Measurements from ENCODE around the gene TNS2.

TNS2 gene

GRCh38 chr12:53056901-53057300, 7.0 kb downstream of the TNS2 start:
- Histone ChIP-seq H3K27ac (ENCODE audit: low read depth in 2 of 2, low read length in 2 of 2) (no peak overlapping the region), H3K4me1 (ENCODE audit: control insufficient read depth in 2 of 2, insufficient read depth in 2 of 2, low read length in 2 of 2) (peaks cover 33 to 35% of the 10 kb centered on the region in 2 donors), H3K4me3 (ENCODE audit: low read length in 2 of 2) (no peak overlapping the region), H3K27me3 (ENCODE audit: control insufficient read depth in 2 of 2, insufficient read depth in 2 of 2, low read length in 2 of 2) (no peaks in the 10 kb centered on the region), H3K36me3 (ENCODE audit: control insufficient read depth in 2 of 2, insufficient read depth in 2 of 2, low read length in 2 of 2) (peaks cover 0 to 2% of the 10 kb centered on the region in 2 donors), H3K9me3 (ENCODE audit: control insufficient read depth in 2 of 2, low read length in 2 of 2) (no peaks in the 10 kb centered on the region), H3K9ac (ENCODE audit: low read depth in 1 of 2, low read length in 2 of 2) (no peak overlapping the region)

GRCh38 chr12:53057816-53058500, 8.1 kb downstream of the TNS2 start:
- no peak overlapping the region for H3K4me3 ChIP-seq (ENCODE audit: low read length in 2 of 2)
- H3K36me3 ChIP-seq (ENCODE audit: control insufficient read depth in 2 of 2, insufficient read depth in 2 of 2, low read length in 2 of 2) = peaks cover 2 to 7% of the 10 kb centered on the region in 2 donors
- H3K27me3 ChIP-seq (ENCODE audit: control insufficient read depth in 2 of 2, insufficient read depth in 2 of 2, low read length in 2 of 2) = no peaks in the 10 kb centered on the region
- H3K9me3 ChIP-seq (ENCODE audit: control insufficient read depth in 2 of 2, low read length in 2 of 2) = no peaks in the 10 kb centered on the region
- no peak overlapping the region for H3K27ac ChIP-seq (ENCODE audit: low read depth in 2 of 2, low read length in 2 of 2)
- peaks cover 26 to 27% of the 10 kb centered on the region in 2 donors for H3K4me1 ChIP-seq (ENCODE audit: control insufficient read depth in 2 of 2, insufficient read depth in 2 of 2, low read length in 2 of 2)
- no peak overlapping the region for H3K9ac ChIP-seq (ENCODE audit: low read depth in 1 of 2, low read length in 2 of 2)

DNA sequence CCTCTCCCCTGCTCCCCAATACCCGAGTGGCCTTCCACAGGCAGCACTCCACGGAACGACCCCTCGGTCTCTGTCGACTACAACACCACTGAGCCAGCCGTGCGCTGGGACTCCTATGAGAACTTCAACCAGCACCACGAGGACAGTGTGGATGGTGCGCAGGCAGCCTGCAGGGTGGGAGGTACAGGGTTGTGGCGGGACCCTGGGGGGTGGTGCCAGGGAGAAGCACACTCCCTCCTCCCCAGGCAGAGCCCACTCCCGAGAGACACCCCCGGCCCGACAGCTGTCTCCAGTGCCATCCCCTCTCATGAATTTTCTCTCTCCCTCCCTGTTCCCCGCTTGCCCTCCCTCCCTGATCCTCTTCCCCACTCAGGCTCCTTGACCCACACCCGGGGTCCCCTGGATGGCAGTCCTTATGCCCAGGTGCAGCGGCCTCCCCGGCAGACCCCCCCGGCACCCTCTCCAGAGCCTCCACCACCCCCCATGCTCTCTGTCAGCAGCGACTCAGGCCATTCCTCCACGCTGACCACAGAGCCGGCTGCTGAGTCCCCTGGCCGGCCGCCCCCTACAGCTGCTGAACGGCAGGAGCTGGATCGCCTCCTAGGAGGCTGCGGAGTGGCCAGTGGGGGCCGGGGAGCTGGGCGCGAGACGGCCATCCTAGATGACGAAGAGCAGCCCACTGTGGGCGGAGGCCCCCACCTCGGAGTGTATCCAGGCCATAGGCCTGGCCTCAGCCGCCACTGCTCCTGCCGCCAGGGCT, 9.0 kb downstream of the TNS2 start:
- no peaks in the 10 kb centered on the region for H3K27me3 ChIP-seq (ENCODE audit: control insufficient read depth in 2 of 2, insufficient read depth in 2 of 2, low read length in 2 of 2)
- no peak overlapping the region for H3K9ac ChIP-seq (ENCODE audit: low read depth in 1 of 2, low read length in 2 of 2)
- no peak overlapping the region for H3K4me3 ChIP-seq (ENCODE audit: low read length in 2 of 2)
- H3K4me1 ChIP-seq (ENCODE audit: control insufficient read depth in 2 of 2, insufficient read depth in 2 of 2, low read length in 2 of 2) = peaks cover 18% of the 10 kb centered on the region in 2 donors
- H3K9me3 ChIP-seq (ENCODE audit: control insufficient read depth in 2 of 2, low read length in 2 of 2) = no peaks in the 10 kb centered on the region
- H3K36me3 ChIP-seq (ENCODE audit: control insufficient read depth in 2 of 2, insufficient read depth in 2 of 2, low read length in 2 of 2) = peaks cover 3 to 13% of the 10 kb centered on the region in 2 donors
- no peak overlapping the region for H3K27ac ChIP-seq (ENCODE audit: low read depth in 2 of 2, low read length in 2 of 2)

DNA sequence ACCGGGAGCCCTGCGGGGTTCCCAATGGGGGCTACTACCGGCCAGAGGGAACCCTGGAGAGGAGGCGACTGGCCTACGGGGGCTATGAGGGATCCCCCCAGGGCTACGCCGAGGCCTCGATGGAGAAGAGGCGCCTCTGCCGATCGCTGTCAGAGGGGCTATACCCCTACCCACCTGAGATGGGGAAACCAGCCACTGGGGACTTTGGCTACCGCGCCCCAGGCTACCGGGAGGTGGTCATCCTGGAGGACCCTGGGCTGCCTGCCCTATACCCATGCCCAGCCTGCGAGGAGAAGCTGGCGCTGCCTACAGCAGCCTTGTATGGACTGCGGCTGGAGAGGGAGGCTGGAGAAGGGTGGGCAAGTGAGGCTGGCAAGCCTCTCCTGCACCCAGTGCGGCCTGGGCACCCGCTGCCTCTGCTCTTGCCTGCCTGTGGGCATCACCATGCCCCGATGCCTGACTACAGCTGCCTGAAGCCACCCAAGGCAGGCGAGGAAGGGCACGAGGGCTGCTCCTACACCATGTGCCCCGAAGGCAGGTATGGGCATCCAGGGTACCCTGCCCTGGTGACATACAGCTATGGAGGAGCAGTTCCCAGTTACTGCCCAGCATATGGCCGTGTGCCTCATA, 9.7 kb downstream of the TNS2 start:
- H3K27me3 ChIP-seq (ENCODE audit: control insufficient read depth in 2 of 2, insufficient read depth in 2 of 2, low read length in 2 of 2) = no peaks in the 10 kb centered on the region
- peaks cover 14 to 15% of the 10 kb centered on the region in 2 donors for H3K4me1 ChIP-seq (ENCODE audit: control insufficient read depth in 2 of 2, insufficient read depth in 2 of 2, low read length in 2 of 2)
- no peak overlapping the region for H3K4me3 ChIP-seq (ENCODE audit: low read length in 2 of 2)
- H3K9me3 ChIP-seq (ENCODE audit: control insufficient read depth in 2 of 2, low read length in 2 of 2) = no peaks in the 10 kb centered on the region
- H3K27ac ChIP-seq (ENCODE audit: low read depth in 2 of 2, low read length in 2 of 2) = no peak overlapping the region
- H3K36me3 ChIP-seq (ENCODE audit: control insufficient read depth in 2 of 2, insufficient read depth in 2 of 2, low read length in 2 of 2) = peaks cover 5 to 17% of the 10 kb centered on the region in 2 donors
- H3K9ac ChIP-seq (ENCODE audit: low read depth in 1 of 2, low read length in 2 of 2) = no peak overlapping the region

DNA sequence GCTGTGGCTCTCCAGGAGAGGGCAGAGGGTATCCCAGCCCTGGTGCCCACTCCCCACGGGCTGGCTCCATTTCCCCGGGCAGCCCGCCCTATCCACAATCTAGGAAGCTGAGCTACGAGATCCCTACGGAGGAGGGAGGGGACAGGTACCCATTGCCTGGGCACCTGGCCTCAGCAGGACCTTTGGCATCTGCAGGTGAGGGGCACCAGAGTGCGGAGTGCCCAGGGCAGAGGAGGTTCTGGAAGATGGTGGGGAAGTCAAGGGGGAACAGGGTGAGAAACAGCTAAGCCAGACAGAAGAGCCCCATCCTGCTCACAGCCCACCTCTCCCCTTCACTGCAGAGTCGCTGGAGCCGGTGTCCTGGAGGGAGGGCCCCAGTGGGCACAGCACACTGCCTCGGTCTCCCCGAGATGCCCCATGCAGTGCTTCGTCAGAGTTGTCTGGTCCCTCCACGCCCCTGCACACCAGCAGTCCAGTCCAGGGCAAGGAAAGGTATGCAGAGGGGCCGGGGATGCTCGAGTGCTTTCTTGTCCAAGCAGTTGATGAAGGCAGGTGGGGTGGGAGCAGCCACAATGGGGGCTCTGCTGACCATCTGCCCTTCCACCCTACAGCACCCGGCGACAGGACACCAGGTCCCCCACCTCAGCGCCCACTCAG, 10.3 kb downstream of the TNS2 start:
- H3K4me1 ChIP-seq (ENCODE audit: control insufficient read depth in 2 of 2, insufficient read depth in 2 of 2, low read length in 2 of 2) = peaks cover 14 to 15% of the 10 kb centered on the region in 2 donors
- no peaks in the 10 kb centered on the region for H3K9me3 ChIP-seq (ENCODE audit: control insufficient read depth in 2 of 2, low read length in 2 of 2)
- H3K27ac ChIP-seq (ENCODE audit: low read depth in 2 of 2, low read length in 2 of 2) = no peak overlapping the region
- H3K27me3 ChIP-seq (ENCODE audit: control insufficient read depth in 2 of 2, insufficient read depth in 2 of 2, low read length in 2 of 2) = no peaks in the 10 kb centered on the region
- peaks cover 5 to 24% of the 10 kb centered on the region in 2 donors for H3K36me3 ChIP-seq (ENCODE audit: control insufficient read depth in 2 of 2, insufficient read depth in 2 of 2, low read length in 2 of 2)
- H3K9ac ChIP-seq (ENCODE audit: low read depth in 1 of 2, low read length in 2 of 2) = no peak overlapping the region
- H3K4me3 ChIP-seq (ENCODE audit: low read length in 2 of 2) = no peak overlapping the region

- Histone ChIP-seq H3K4me1 (ENCODE audit: control insufficient read depth in 2 of 2, insufficient read depth in 2 of 2, low read length in 2 of 2) (peaks cover 14 to 15% of the 10 kb centered on the region in 2 donors), H3K27me3 (ENCODE audit: control insufficient read depth in 2 of 2, insufficient read depth in 2 of 2, low read length in 2 of 2) (no peaks in the 10 kb centered on the region), H3K36me3 (ENCODE audit: control insufficient read depth in 2 of 2, insufficient read depth in 2 of 2, low read length in 2 of 2) (peaks cover 5 to 30% of the 10 kb centered on the region in 2 donors), H3K4me3 (ENCODE audit: low read length in 2 of 2) (no peak overlapping the region), H3K9ac (ENCODE audit: low read depth in 1 of 2, low read length in 2 of 2) (no peak overlapping the region), H3K27ac (ENCODE audit: low read depth in 2 of 2, low read length in 2 of 2) (no peak overlapping the region), H3K9me3 (ENCODE audit: control insufficient read depth in 2 of 2, low read length in 2 of 2) (no peaks in the 10 kb centered on the region)
Measured at GRCh38 chr12:53060721-53061276, 10.9 kb downstream of the TNS2 start.

DNA sequence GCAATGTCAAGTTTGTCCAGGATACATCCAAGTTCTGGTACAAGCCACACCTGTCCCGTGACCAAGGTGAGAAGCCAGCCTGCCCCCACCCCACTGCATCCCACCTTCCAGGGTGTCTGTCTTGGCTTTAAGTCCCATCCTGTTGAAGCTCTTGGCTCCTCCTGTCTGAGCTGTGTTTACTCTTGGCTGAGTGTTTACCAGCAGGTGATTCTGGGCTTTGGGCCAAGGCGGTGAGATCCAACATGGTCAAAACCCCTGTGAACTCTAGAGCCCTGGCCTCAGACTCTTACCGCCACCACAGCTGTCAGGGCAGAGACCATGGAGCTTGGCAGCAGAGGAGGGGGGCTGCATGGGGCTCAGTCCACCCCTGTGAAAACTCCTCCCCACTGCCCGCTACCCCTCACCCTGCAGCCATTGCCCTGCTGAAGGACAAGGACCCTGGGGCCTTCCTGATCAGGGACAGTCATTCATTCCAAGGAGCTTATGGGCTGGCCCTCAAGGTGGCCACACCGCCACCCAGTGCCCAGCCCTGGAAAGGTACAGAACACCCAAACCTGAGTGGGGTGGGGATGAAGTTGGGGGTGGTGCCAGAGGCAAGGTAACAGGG, 11.6 kb downstream of the TNS2 start:
- Histone ChIP-seq H3K4me1 (ENCODE audit: control insufficient read depth in 2 of 2, insufficient read depth in 2 of 2, low read length in 2 of 2) (peaks cover 14 to 15% of the 10 kb centered on the region in 2 donors), H3K27ac (ENCODE audit: low read depth in 2 of 2, low read length in 2 of 2) (no peak overlapping the region), H3K9ac (ENCODE audit: low read depth in 1 of 2, low read length in 2 of 2) (peak overlapping the region in 1 of 2 donors; percentile 17), H3K4me3 (ENCODE audit: low read length in 2 of 2) (no peak overlapping the region), H3K27me3 (ENCODE audit: control insufficient read depth in 2 of 2, insufficient read depth in 2 of 2, low read length in 2 of 2) (no peaks in the 10 kb centered on the region), H3K36me3 (ENCODE audit: control insufficient read depth in 2 of 2, insufficient read depth in 2 of 2, low read length in 2 of 2) (peaks cover 5 to 32% of the 10 kb centered on the region in 2 donors), H3K9me3 (ENCODE audit: control insufficient read depth in 2 of 2, low read length in 2 of 2) (no peaks in the 10 kb centered on the region)

DNA sequence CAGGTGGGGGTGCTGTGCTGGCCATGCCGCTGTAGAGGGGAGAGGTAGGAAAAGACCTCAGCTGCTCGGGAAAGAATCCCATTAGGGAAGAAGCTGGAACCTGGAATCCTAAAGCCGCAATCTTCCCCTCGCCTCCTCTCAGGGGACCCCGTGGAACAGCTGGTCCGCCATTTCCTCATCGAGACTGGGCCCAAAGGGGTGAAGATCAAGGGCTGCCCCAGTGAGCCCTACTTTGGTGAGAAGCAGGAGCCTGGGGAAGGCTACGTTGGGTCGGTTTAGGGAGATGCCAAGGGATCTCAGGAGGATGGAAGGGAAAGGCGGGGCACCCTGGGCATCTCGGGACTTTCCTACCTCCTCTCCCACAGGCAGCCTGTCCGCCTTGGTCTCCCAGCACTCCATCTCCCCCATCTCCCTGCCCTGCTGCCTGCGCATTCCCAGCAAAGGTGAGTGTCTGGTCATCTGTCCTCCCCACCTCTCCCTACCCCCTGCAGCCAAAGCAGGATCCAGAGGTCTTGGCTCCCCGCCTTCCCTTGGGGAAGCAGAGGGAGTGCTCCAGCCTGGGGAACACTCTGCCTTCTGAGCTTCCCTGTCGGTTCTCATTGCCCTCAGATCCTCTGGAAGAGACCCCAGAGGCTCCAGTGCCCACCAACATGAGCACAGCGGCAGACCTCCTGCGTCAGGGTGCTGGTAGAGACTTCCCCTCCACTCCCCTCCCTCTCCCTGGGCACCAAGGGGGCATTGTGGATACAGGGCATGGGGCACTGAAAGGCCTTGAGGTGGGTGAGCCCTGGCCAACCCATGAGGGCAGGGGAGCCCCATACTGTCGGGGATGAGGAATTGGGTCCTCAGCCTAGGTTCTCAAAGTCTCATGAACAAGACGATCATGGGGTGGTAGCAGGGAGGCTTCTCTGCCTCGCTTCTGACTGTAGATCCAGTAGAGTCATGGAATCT, 12.4 kb downstream of the TNS2 start:
- H3K9me3 ChIP-seq (ENCODE audit: control insufficient read depth in 2 of 2, low read length in 2 of 2) = no peaks in the 10 kb centered on the region
- peaks cover 14 to 15% of the 10 kb centered on the region in 2 donors for H3K4me1 ChIP-seq (ENCODE audit: control insufficient read depth in 2 of 2, insufficient read depth in 2 of 2, low read length in 2 of 2)
- H3K27me3 ChIP-seq (ENCODE audit: control insufficient read depth in 2 of 2, insufficient read depth in 2 of 2, low read length in 2 of 2) = no peaks in the 10 kb centered on the region
- peaks cover 4 to 35% of the 10 kb centered on the region in 2 donors for H3K36me3 ChIP-seq (ENCODE audit: control insufficient read depth in 2 of 2, insufficient read depth in 2 of 2, low read length in 2 of 2)
- H3K9ac ChIP-seq (ENCODE audit: low read depth in 1 of 2, low read length in 2 of 2) = no peak overlapping the region
- no peak overlapping the region for H3K27ac ChIP-seq (ENCODE audit: low read depth in 2 of 2, low read length in 2 of 2)
- H3K4me3 ChIP-seq (ENCODE audit: low read length in 2 of 2) = no peak overlapping the region

Data from mucosa of rectum (tissue), 2 donors.